ENCODE data around the gene GSDMA.

Gene GSDMA

DNA sequence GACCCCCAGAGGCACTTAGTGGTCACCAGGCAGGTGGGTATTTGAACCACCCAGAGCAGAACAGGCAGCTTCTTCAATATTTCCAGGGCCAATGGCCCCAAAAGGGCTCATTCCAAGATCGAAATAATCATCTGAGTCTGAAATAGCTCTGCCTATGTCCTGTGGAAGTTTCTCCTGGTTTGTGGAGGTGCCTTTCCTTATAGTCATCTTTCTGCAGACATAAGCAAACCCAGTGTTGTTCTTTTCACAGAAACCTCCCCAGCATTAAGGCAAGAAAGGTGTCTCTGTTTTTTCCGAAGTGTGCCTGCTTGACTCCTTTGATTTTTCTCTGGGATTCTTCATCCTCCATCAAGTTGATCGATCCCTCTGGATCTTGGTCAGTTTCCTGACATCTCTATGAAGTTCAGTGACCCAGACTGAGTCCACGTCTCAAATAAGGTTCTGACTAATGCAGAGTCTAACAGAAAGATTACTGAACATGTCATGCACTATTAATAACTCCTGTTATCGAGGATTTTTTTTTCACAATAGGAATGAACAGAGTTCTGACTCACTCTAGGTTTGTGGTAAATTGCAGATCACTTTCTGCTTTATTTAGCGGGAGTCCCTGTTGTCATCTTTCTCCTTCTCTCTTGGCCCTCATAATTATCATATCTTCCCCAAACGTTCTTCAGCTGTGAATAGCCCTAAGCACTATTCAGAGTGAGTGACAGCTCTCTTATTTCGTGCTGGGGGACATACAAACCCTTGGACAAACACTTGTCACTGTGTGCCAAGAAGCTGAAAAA is 33.8 kb upstream of the GSDMA start:
- no peak overlapping the region for H3K4me3 ChIP-seq (ENCODE audit: low read depth, low read length)
- peak overlapping the region; percentile 84; the same call in 1 of the 2 replicates for H3K27ac ChIP-seq (ENCODE audit: extremely low read depth, low read depth, low read length)
- H3K9me3 ChIP-seq (ENCODE audit: control insufficient read depth, insufficient read depth, low read depth, low read length) = no peaks in the 10 kb centered on the region
- POLR2A ChIA-PET = interaction anchor here (0.5 to 1.3 kb wide), 3 partner anchors 10 to 172 kb away, joined by 3 read pairs; partner anchors contain the start of genes NR1D1 and PSMD3
- CTCF ChIA-PET = interaction anchor here (0.6 to 3.1 kb wide), 7 partner anchors 11 to 305 kb away, joined by 3 to 16 read pairs (median 5); partner anchors contain the start of gene PSMD3
- peaks cover 0 to 3% of the 10 kb centered on the region in 2 experiments; a peak in 1 of 3 replicates for H3K36me3 ChIP-seq (ENCODE audit: control insufficient read depth in 2 of 2, insufficient read depth in 1 of 2, low read length in 2 of 2)
- peaks cover 18% of the 10 kb centered on the region for H3K4me1 ChIP-seq (ENCODE audit: control insufficient read depth, insufficient read depth, low read length)
- TF ChIP-seq, protein P1, sequence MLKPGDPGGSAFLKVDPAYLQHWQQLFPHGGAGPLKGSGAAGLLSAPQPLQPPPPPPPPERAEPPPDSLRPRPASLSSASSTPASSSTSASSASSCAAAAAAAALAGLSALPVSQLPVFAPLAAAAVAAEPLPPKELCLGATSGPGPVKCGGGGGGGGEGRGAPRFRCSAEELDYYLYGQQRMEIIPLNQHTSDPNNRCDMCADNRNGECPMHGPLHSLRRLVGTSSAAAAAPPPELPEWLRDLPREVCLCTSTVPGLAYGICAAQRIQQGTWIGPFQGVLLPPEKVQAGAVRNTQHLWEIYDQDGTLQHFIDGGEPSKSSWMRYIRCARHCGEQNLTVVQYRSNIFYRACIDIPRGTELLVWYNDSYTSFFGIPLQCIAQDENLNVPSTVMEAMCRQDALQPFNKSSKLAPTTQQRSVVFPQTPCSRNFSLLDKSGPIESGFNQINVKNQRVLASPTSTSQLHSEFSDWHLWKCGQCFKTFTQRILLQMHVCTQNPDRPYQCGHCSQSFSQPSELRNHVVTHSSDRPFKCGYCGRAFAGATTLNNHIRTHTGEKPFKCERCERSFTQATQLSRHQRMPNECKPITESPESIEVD (tag by site-specific recombination; IDR thresholded peaks at IDR 0.05) = 0 out of 2 replicates have a peak, but pooled peaks have one; percentile 45
- TF ChIP-seq ZNF600 (tag by site-specific recombination; IDR thresholded peaks at IDR 0.05) = peak; percentile 82; the same call in 1 of the 2 replicates
- TF ChIP-seq, protein P2, sequence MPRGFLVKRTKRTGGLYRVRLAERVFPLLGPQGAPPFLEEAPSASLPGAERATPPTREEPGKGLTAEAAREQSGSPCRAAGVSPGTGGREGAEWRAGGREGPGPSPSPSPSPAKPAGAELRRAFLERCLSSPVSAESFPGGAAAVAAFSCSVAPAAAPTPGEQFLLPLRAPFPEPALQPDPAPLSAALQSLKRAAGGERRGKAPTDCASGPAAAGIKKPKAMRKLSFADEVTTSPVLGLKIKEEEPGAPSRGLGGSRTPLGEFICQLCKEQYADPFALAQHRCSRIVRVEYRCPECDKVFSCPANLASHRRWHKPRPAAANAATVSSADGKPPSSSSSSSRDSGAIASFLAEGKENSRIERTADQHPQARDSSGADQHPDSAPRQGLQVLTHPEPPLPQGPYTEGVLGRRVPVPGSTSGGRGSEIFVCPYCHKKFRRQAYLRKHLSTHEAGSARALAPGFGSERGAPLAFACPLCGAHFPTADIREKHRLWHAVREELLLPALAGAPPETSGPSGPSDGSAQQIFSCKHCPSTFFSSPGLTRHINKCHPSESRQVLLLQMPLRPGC (tag by site-specific recombination; IDR thresholded peaks at IDR 0.05) = peak; percentile 82
- 0 out of 2 replicates have a peak, but pooled peaks have one; percentile 29 for TF ChIP-seq KLF10 (tag by site-specific recombination; IDR thresholded peaks at IDR 0.05)
- 0 out of 2 replicates have a peak, but pooled peaks have one; percentile 36 for TF ChIP-seq ZBTB48 (tag by site-specific recombination; IDR thresholded peaks at IDR 0.05)
- no peak for TF ChIP-seq ZNF2 (tag by site-specific recombination; IDR thresholded peaks at IDR 0.05)
- peak; percentile 88 for TF ChIP-seq ZNF366 (tag by site-specific recombination; conservative IDR thresholded peaks at IDR 0.05)
- 0 out of 2 replicates have a peak, but pooled peaks have one; percentile 41 for TF ChIP-seq ZNF558 (tag by site-specific recombination; IDR thresholded peaks at IDR 0.05)
- TF ChIP-seq ZNF629 (tag by site-specific recombination; IDR thresholded peaks at IDR 0.05) = peak; percentile 94
- TF ChIP-seq ZNF16 (tag by site-specific recombination; IDR thresholded peaks at IDR 0.05; ENCODE audit: low read depth) = no peak
- TF ChIP-seq, protein P3, sequence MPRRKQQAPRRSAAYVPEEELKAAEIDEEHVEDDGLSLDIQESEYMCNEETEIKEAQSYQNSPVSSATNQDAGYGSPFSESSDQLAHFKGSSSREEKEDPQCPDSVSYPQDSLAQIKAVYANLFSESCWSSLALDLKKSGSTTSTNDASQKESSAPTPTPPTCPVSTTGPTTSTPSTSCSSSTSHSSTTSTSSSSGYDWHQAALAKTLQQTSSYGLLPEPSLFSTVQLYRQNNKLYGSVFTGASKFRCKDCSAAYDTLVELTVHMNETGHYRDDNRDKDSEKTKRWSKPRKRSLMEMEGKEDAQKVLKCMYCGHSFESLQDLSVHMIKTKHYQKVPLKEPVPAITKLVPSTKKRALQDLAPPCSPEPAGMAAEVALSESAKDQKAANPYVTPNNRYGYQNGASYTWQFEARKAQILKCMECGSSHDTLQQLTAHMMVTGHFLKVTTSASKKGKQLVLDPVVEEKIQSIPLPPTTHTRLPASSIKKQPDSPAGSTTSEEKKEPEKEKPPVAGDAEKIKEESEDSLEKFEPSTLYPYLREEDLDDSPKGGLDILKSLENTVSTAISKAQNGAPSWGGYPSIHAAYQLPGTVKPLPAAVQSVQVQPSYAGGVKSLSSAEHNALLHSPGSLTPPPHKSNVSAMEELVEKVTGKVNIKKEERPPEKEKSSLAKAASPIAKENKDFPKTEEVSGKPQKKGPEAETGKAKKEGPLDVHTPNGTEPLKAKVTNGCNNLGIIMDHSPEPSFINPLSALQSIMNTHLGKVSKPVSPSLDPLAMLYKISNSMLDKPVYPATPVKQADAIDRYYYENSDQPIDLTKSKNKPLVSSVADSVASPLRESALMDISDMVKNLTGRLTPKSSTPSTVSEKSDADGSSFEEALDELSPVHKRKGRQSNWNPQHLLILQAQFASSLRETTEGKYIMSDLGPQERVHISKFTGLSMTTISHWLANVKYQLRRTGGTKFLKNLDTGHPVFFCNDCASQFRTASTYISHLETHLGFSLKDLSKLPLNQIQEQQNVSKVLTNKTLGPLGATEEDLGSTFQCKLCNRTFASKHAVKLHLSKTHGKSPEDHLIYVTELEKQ (tag by site-specific recombination; IDR thresholded peaks at IDR 0.05; ENCODE audit: borderline replicate concordance) = peak; percentile 26; the same call in 1 of the 2 replicates
- TF ChIP-seq ZNF19 (tag by site-specific recombination; IDR thresholded peaks at IDR 0.05; ENCODE audit: low read depth) = no peak
- TF ChIP-seq ZBTB21 (tag by site-specific recombination; IDR thresholded peaks at IDR 0.05) = peak; percentile 81
- TF ChIP-seq PRDM1 (tag by site-specific recombination; IDR thresholded peaks at IDR 0.05) = peak; percentile 26; the same call in 1 of the 2 replicates
- peak; percentile 97 for TF ChIP-seq SP7 (tag by site-specific recombination; IDR thresholded peaks at IDR 0.05)
- TF ChIP-seq, protein P4, sequence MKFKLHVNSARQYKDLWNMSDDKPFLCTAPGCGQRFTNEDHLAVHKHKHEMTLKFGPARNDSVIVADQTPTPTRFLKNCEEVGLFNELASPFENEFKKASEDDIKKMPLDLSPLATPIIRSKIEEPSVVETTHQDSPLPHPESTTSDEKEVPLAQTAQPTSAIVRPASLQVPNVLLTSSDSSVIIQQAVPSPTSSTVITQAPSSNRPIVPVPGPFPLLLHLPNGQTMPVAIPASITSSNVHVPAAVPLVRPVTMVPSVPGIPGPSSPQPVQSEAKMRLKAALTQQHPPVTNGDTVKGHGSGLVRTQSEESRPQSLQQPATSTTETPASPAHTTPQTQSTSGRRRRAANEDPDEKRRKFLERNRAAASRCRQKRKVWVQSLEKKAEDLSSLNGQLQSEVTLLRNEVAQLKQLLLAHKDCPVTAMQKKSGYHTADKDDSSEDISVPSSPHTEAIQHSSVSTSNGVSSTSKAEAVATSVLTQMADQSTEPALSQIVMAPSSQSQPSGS (tag by site-specific recombination; IDR thresholded peaks at IDR 0.05; ENCODE audit: low read depth) = peak; percentile 47; the same call in 1 of the 2 replicates
- TF ChIP-seq, protein P5, sequence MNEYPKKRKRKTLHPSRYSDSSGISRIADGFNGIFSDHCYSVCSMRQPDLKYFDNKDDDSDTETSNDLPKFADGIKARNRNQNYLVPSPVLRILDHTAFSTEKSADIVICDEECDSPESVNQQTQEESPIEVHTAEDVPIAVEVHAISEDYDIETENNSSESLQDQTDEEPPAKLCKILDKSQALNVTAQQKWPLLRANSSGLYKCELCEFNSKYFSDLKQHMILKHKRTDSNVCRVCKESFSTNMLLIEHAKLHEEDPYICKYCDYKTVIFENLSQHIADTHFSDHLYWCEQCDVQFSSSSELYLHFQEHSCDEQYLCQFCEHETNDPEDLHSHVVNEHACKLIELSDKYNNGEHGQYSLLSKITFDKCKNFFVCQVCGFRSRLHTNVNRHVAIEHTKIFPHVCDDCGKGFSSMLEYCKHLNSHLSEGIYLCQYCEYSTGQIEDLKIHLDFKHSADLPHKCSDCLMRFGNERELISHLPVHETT (tag by site-specific recombination; IDR thresholded peaks at IDR 0.05) = peak; percentile 68; the same call in 1 of the 2 replicates
- TF ChIP-seq REPIN1 (tag by site-specific recombination; IDR thresholded peaks at IDR 0.05; ENCODE audit: low read depth) = no peak
- no peak for TF ChIP-seq ZNF571 (tag by site-specific recombination; IDR thresholded peaks at IDR 0.05)
- TF ChIP-seq FEZF1 (tag by site-specific recombination; IDR thresholded peaks at IDR 0.05) = no peak
- no peak for TF ChIP-seq ZNF621 (tag by site-specific recombination; IDR thresholded peaks at IDR 0.05)
- TF ChIP-seq ZEB2 (tag by site-specific recombination; IDR thresholded peaks at IDR 0.05) = peak; percentile 62; the same call in 1 of the 2 replicates
- peak; percentile 67; the same call in 1 of the 2 replicates for TF ChIP-seq ZNF660 (tag by site-specific recombination; IDR thresholded peaks at IDR 0.05)
- TF ChIP-seq ZNF311 (tag by site-specific recombination; IDR thresholded peaks at IDR 0.05; ENCODE audit: borderline replicate concordance) = no peak
- TF ChIP-seq ZNF416 (tag by site-specific recombination; IDR thresholded peaks at IDR 0.05) = no peak
- TF ChIP-seq KLF1 (tag by site-specific recombination; IDR thresholded peaks at IDR 0.05) = no peak
